Parathyroid adenoma (tissue), 2 donors: ENCODE results near the gene KCNAB3.

Experiments used
- H2AFZ ChIP-seq: fragments of 300-600 bp; sonication (generic); one replicate; pipeline ENCODE4 v1.7.0; 2017; ENCODE audit warnings: antibody characterized with exemption, mild to moderate bottlenecking
- H3K27ac ChIP-seq: fragments of 300-600 bp; sonication (generic); one replicate; pipeline ENCODE4 v1.7.0; 2017
- H3K27me3 ChIP-seq: fragments of 300-600 bp; sonication (generic); one replicate; pipeline ENCODE4 v1.7.0; 2017; ENCODE audit warnings: low read length; ENCODE audit not compliant: control insufficient read depth, insufficient read depth
- H3K36me3 ChIP-seq: fragments of 300-600 bp; sonication (generic); one replicate; pipeline ENCODE4 v1.7.0; 2017; ENCODE audit warnings: low read length; ENCODE audit not compliant: control insufficient read depth, insufficient read depth
- H3K4me1 ChIP-seq: fragments of 300-600 bp; sonication (generic); one replicate; pipeline ENCODE4 v1.7.0; 2017; ENCODE audit warnings: control low read depth
- H3K4me2 ChIP-seq: fragments of 300-600 bp; sonication (generic); one replicate; pipeline ENCODE4 v1.7.0; 2017; ENCODE audit warnings: low read length
- H3K4me3 ChIP-seq: fragments of 300-600 bp; sonication (generic); one replicate; pipeline ENCODE4 v1.7.0; 2017; ENCODE audit warnings: low read depth, low read length
- H3K79me2 ChIP-seq: fragments of 300-600 bp; sonication (generic); one replicate; pipeline ENCODE4 v1.7.0; 2017; ENCODE audit warnings: control low read depth
- H3K9ac ChIP-seq: fragments of 300-600 bp; sonication (generic); one replicate; pipeline ENCODE4 v1.7.0; 2017; ENCODE audit warnings: mild to moderate bottlenecking
- H3K9me3 ChIP-seq: fragments of 300-600 bp; sonication (generic); one replicate; pipeline ENCODE4 v1.7.0; 2017; ENCODE audit warnings: low read length; ENCODE audit not compliant: control insufficient read depth
- CTCF ChIP-seq: fragments of 300-600 bp; sonication (generic); IDR thresholded peaks from one replicate; pipeline ENCODE4 v1.7.0; 2017; ENCODE audit warnings: antibody characterized with exemption, mild to moderate bottlenecking
- donor health status: primary hyperparathyroidism.

The KCNAB3 gene

GRCh38 chr17:7882629-7883028, 47.0 kb downstream of the KCNAB3 start:
- peaks cover 12% of the 10 kb centered on the region for H3K4me1 ChIP-seq
- H3K27me3 ChIP-seq = no peaks in the 10 kb centered on the region
- no peak for TF ChIP-seq CTCF
- no peaks in the 10 kb centered on the region for H3K36me3 ChIP-seq
- no peak overlapping the region for H3K4me3 ChIP-seq
- no peak overlapping the region for H2AFZ ChIP-seq
- H3K4me2 ChIP-seq = no peak overlapping the region
- H3K9ac ChIP-seq = no peak overlapping the region
- H3K27ac ChIP-seq = peak overlapping the region; percentile 73
- H3K9me3 ChIP-seq = no peaks in the 10 kb centered on the region
- no peaks in the 10 kb centered on the region for H3K79me2 ChIP-seq

GRCh38 chr17:7882068-7882467, 47.6 kb downstream of the KCNAB3 start:
- Histone ChIP-seq H3K4me2 (no peak overlapping the region), H3K4me1 (peaks cover 11% of the 10 kb centered on the region), H2AFZ (peak overlapping the region; percentile 7), H3K9me3 (no peaks in the 10 kb centered on the region), H3K27ac (peak overlapping the region; percentile 73), H3K27me3 (no peaks in the 10 kb centered on the region), H3K4me3 (no peak overlapping the region), H3K79me2 (no peaks in the 10 kb centered on the region), H3K9ac (no peak overlapping the region), H3K36me3 (no peaks in the 10 kb centered on the region)
- no peak for TF ChIP-seq CTCF

- H3K9me3 ChIP-seq = no peaks in the 10 kb centered on the region
- TF ChIP-seq CTCF = no peak
- peaks cover 8% of the 10 kb centered on the region for H3K4me1 ChIP-seq
- no peak overlapping the region for H2AFZ ChIP-seq
- no peak overlapping the region for H3K4me3 ChIP-seq
- H3K27me3 ChIP-seq = no peaks in the 10 kb centered on the region
- no peaks in the 10 kb centered on the region for H3K36me3 ChIP-seq
- peak overlapping the region; percentile 73 for H3K27ac ChIP-seq
- no peak overlapping the region for H3K4me2 ChIP-seq
- H3K9ac ChIP-seq = no peak overlapping the region
- H3K79me2 ChIP-seq = no peaks in the 10 kb centered on the region
Observed at GRCh38 chr17:7881276-7882054, 48.2 kb downstream of the KCNAB3 start.

GRCh38 chr17:7880076-7880868, 49.4 kb downstream of the KCNAB3 start:
- Histone ChIP-seq H3K4me1 (peaks cover 8% of the 10 kb centered on the region), H3K27me3 (no peaks in the 10 kb centered on the region), H3K9ac (no peak overlapping the region), H3K36me3 (no peaks in the 10 kb centered on the region), H3K4me3 (no peak overlapping the region), H3K79me2 (no peaks in the 10 kb centered on the region), H2AFZ (no peak overlapping the region), H3K4me2 (no peak overlapping the region), H3K9me3 (no peaks in the 10 kb centered on the region), H3K27ac (no peak overlapping the region)
- TF ChIP-seq CTCF = no peak
